B cell (primary cell): Measurements from ENCODE around the gene MTUS2. TPM values are rescaled to one million over a fixed set of nuclear protein-coding genes. Genes with fewer than 3 reads are reported as not detected.

Experiments
- ATAC-seq: fragments of 200-7000 bp; cut with Tn5 transposase; one replicate; pipeline ENCODE4 v1.10.0; 2021; ENCODE audit warnings: low read depth, mild to moderate bottlenecking, moderate number of reproducible peaks, moderate library complexity
- CTCF ChIA-PET: fragments of 350-600 bp; sonication (Branson Sonifier 250); formaldehyde crosslinking; loops from one replicate; lab custom pipeline; 2021; ENCODE audit warnings: antibody characterized with exemption, inconsistent platforms; lab: Charles Lee
- POLR2A ChIA-PET: fragments of 350-600 bp; sonication (Branson Sonifier 250); formaldehyde crosslinking; loops from one replicate; lab custom pipeline; 2021; ENCODE audit warnings: antibody characterized with exemption; lab: Charles Lee
- DNase-seq: peaks from one replicate; pipeline ENCODE4 v3.0.0; 2013
- H2AFZ ChIP-seq: 2 replicates; pipeline ENCODE4 v1.6.1; 2012; ENCODE audit warnings: mild to moderate bottlenecking, low read depth, low read length; ENCODE audit not compliant: insufficient read depth, poor library complexity, severe bottlenecking
- H3K27ac ChIP-seq, 2 donors: 1 replicate in 1 of 2; 2 replicates in 1 of 2; pipeline ENCODE4 v1.5.1; 2012 to 2013; ENCODE audit warnings: low read length in 2 of 2, mild to moderate bottlenecking in 2 of 2, moderate library complexity in 1 of 2
- H3K27me3 ChIP-seq, 4 experiments: fragments of 200-600 bp in 1 of 4; sonication (generic) in 1 of 4; replicated peaks in 1 of 4; 1 replicate in 2 of 4; 2 replicates in 2 of 4; pipeline versions ENCODE4 v1.6.1 to v1.7.0; 2013 to 2016; ENCODE audit warnings: low read length in 3 of 4, mild to moderate bottlenecking in 2 of 4, mixed read lengths in 1 of 4, moderate library complexity in 1 of 4; ENCODE audit not compliant: insufficient read depth in 4 of 4, control insufficient read depth in 3 of 4; ENCODE audit errors: control extremely low read depth in 1 of 4
- H3K36me3 ChIP-seq, 2 experiments: replicated peaks in 1 of 2; 1 replicate in 1 of 2; 2 replicates in 1 of 2; pipeline versions ENCODE4 v1.6.1 to v1.7.1; 2013; ENCODE audit warnings: low read length in 1 of 2; ENCODE audit not compliant: insufficient read depth in 2 of 2, control insufficient read depth in 1 of 2; ENCODE audit errors: control extremely low read depth in 1 of 2, extremely low read depth in 1 of 2
- H3K4me1 ChIP-seq, 2 donors: fragments of 200-600 bp in 1 of 2; sonication (generic) in 1 of 2; 1 replicate in 1 of 2; 2 replicates in 1 of 2; pipeline versions ENCODE4 v1.5.1 to v1.6.1; 2013 to 2017; ENCODE audit warnings: low read length in 2 of 2; ENCODE audit not compliant: control insufficient read depth in 2 of 2, insufficient read depth in 2 of 2
- H3K4me2 ChIP-seq: replicated peaks from 2 replicates; pipeline ENCODE3; 2012; ENCODE audit warnings: mild to moderate bottlenecking, low read depth, low read length; ENCODE audit not compliant: poor library complexity, severe bottlenecking
- H3K4me3 ChIP-seq, 5 experiments: fragments of 200-600 bp in 1 of 5; sonication (generic) in 1 of 5; 1 replicate in 3 of 5; 2 replicates in 2 of 5; pipeline versions ENCODE4 v1.5.1 to v1.7.0; 2011 to 2016; ENCODE audit warnings: low read length in 4 of 5, mild to moderate bottlenecking in 4 of 5, low read depth in 2 of 5, control low read depth in 1 of 5, moderate library complexity in 1 of 5; ENCODE audit not compliant: insufficient read depth in 1 of 5; ENCODE audit errors: control extremely low read depth in 1 of 5, extremely low read depth in 1 of 5
- H3K79me2 ChIP-seq: fragments of 200-600 bp; sonication (generic); one replicate; pipeline ENCODE4 v1.6.0; 2016; ENCODE audit warnings: low read length; ENCODE audit not compliant: control insufficient read depth, insufficient read depth
- H3K9ac ChIP-seq: fragments of 200-600 bp; sonication (generic); 2 replicates; pipeline ENCODE4 v1.6.1; 2017; ENCODE audit warnings: mild to moderate bottlenecking, low read length, moderate library complexity
- H3K9me3 ChIP-seq, 3 donors: one replicate each; pipeline versions ENCODE4 v1.6.1 to v1.7.1; 2013; ENCODE audit warnings: low read length in 2 of 3; ENCODE audit not compliant: control insufficient read depth in 2 of 3, insufficient read depth in 1 of 3; ENCODE audit errors: control extremely low read depth in 1 of 3
- H4K20me1 ChIP-seq: 2 replicates; pipeline ENCODE4 v1.6.0; 2012; ENCODE audit warnings: mild to moderate bottlenecking, low read length; ENCODE audit not compliant: insufficient read depth, control insufficient read depth, poor library complexity, severe bottlenecking
- H3K27ac Mint-ChIP-seq: one replicate; pipeline ENCODE4 v1.8.0; 2021; ENCODE audit warnings: mixed read lengths
- H3K27me3 Mint-ChIP-seq: one replicate; pipeline ENCODE4 v1.8.0; 2021; ENCODE audit warnings: mixed read lengths
- H3K4me1 Mint-ChIP-seq: one replicate; pipeline ENCODE4 v1.8.0; 2021; ENCODE audit warnings: mixed read lengths
- H3K4me3 Mint-ChIP-seq: one replicate; pipeline ENCODE4 v1.8.0; 2021; ENCODE audit warnings: mixed read lengths
- H3K9me3 Mint-ChIP-seq: one replicate; pipeline ENCODE4 v1.8.0; 2022; ENCODE audit warnings: mixed read lengths; ENCODE audit not compliant: insufficient read depth
- EZH2 ChIP-seq: IDR thresholded peaks from 2 replicates; pipeline ENCODE4 v1.6.1; 2012; ENCODE audit warnings: borderline replicate concordance, low read depth, mild to moderate bottlenecking, moderate library complexity, low read length; ENCODE audit not compliant: insufficient read depth, poor library complexity, severe bottlenecking
- WGBS: methylation state at CpG from one replicate; pipeline ENCODE4 v1.1.5; 2013; ENCODE audit warnings: missing lambda C conversion rate; ENCODE audit not compliant: insufficient coverage; 5-methylcytosine and 5-hydroxymethylcytosine counted together
- intact Hi-C: fragments of 100-400 bp; cut with micrococcal nuclease; formaldehyde crosslinking; loops from one replicate; pipeline ENCODE4 v1.10.0; 2022
- polyA plus RNA-seq: library from polyadenylated mRNA; depleted of rRNA; stranded (reverse); fragments of >200 nt; gene quantifications from 2 replicates; pipeline ENCODE4 v1.2.3, GENCODE V29; 2012
- total RNA-seq, 2 donors: library from RNA; stranded (reverse); fragments of 120-200 nt in 1 of 2; gene quantifications; 1 replicate in 1 of 2; 2 replicates in 1 of 2; pipeline versions ENCODE4 v1.2.3 to v1.2.4, GENCODE V29; 2013 to 2022
- TF ChIP-seq, protein P1 (sequence below): fragments of 200-600 bp; IDR thresholded peaks from one replicate; pipeline ENCODE4 v1.8.0; 2022; ENCODE audit warnings: antibody characterized with exemption, mild to moderate bottlenecking

MTUS2 gene
- total and polyA plus RNA-seq, 2 donors (not counting 1 experiment from before 2014, with no cell fraction given), result 0.12 TPM; not detected in 1

- Histone ChIP-seq H3K4me3 (no peak overlapping the region), H4K20me1 (no peaks in the 10 kb centered on the region), H3K27ac (no peak overlapping the region), H2AFZ (no peak overlapping the region), H3K27me3 (peaks cover 0 to 4% (median 1%) of the 10 kb centered on the region in 4 experiments), H3K4me1 (peaks cover 10 to 19% of the 10 kb centered on the region in 2 donors), H3K9ac (no peak overlapping the region), H3K79me2 (no peaks in the 10 kb centered on the region), H3K9me3 (no peaks in the 10 kb centered on the region), H3K36me3 (no peaks in the 10 kb centered on the region), H3K4me2 (no peak overlapping the region)
- H3K4me3 Mint-ChIP-seq, result no peak overlapping the region
- WGBS, result 95% methylated on average over 23 of the region's 25 CpGs
- POLR2A ChIA-PET, result no interaction called here
- no peak overlapping the region for H3K27ac Mint-ChIP-seq
- H3K27me3 Mint-ChIP-seq, result peaks cover 23% of the 10 kb centered on the region
- H3K4me1 Mint-ChIP-seq, result peaks cover 14% of the 10 kb centered on the region
- intact Hi-C loops, result no loop called here
- H3K9me3 Mint-ChIP-seq, result no peaks in the 10 kb centered on the region
- CTCF ChIA-PET, result interaction anchor here (0.7 to 4.9 kb wide), 3 partner anchors 9 to 28 kb away, joined by 4 to 17 read pairs (median 4); no protein-coding TSS in a partner anchor
- no peak for DNase-seq
- no peak for TF ChIP-seq EZH2
- TF ChIP-seq, protein P1, sequence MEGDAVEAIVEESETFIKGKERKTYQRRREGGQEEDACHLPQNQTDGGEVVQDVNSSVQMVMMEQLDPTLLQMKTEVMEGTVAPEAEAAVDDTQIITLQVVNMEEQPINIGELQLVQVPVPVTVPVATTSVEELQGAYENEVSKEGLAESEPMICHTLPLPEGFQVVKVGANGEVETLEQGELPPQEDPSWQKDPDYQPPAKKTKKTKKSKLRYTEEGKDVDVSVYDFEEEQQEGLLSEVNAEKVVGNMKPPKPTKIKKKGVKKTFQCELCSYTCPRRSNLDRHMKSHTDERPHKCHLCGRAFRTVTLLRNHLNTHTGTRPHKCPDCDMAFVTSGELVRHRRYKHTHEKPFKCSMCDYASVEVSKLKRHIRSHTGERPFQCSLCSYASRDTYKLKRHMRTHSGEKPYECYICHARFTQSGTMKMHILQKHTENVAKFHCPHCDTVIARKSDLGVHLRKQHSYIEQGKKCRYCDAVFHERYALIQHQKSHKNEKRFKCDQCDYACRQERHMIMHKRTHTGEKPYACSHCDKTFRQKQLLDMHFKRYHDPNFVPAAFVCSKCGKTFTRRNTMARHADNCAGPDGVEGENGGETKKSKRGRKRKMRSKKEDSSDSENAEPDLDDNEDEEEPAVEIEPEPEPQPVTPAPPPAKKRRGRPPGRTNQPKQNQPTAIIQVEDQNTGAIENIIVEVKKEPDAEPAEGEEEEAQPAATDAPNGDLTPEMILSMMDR, result no peak
- no peak for ATAC-seq
These were observed 659.8 kb downstream of the MTUS2 start for GRCh38 chr13:29479716-29480492.

DNA sequence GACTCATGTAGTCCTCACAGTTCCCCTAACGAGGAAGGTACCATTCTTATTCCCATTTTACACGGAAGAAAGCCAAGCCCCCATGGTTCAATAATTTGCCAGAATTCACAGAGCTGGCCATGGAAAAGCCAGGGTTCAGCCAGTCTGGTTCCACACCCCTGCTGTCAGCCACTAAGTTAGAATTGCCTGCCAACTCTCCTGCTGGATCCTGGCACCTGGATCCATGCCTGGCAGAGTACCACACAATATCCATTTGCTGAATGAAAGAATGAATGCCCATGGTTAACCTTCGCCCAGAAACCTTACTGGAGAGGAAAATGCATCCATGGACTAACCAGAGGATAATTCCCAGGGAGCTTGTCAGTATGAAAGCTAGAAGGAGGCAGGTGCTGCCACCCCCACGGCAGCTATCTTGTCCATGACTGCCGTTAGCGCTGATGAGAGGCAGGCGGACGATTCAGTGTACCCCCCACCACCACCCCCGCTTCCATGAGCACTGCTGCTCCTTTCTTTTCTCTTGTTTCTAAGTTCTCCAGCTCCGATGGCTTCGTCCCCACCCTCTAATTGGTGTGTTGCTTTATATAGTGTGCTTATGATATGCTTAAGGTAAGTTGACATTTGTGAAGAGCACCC, 660.9 kb downstream of the MTUS2 start:
- POLR2A ChIA-PET, result no interaction called here
- peaks cover 14% of the 10 kb centered on the region for H3K4me1 Mint-ChIP-seq
- no peak overlapping the region for H3K4me2 ChIP-seq
- no peaks in the 10 kb centered on the region for H3K9me3 Mint-ChIP-seq
- H3K27ac Mint-ChIP-seq, result no peak overlapping the region
- H3K4me1 ChIP-seq, result peaks cover 10 to 19% of the 10 kb centered on the region in 2 donors
- H3K27me3 ChIP-seq, result peaks cover 0 to 4% (median 1%) of the 10 kb centered on the region in 4 experiments
- no peaks in the 10 kb centered on the region for H3K79me2 ChIP-seq
- H3K9me3 ChIP-seq, result no peaks in the 10 kb centered on the region
- no peaks in the 10 kb centered on the region for H4K20me1 ChIP-seq
- ATAC-seq (no peak), DNase-seq (no peak)
- WGBS, result 52% methylated on average over 3 of the region's 11 CpGs
- H3K27ac ChIP-seq, result no peak overlapping the region
- H2AFZ ChIP-seq, result no peak overlapping the region
- H3K27me3 Mint-ChIP-seq, result peaks cover 23% of the 10 kb centered on the region
- H3K9ac ChIP-seq, result no peak overlapping the region
- no peak overlapping the region for H3K4me3 ChIP-seq
- TF ChIP-seq EZH2, result no peak
- TF ChIP-seq, protein P1, result no peak
- no peaks in the 10 kb centered on the region for H3K36me3 ChIP-seq
- intact Hi-C loops, result no loop called here
- no peak overlapping the region for H3K4me3 Mint-ChIP-seq
- CTCF ChIA-PET, result interaction anchor here (1.4 to 4.9 kb wide), 2 partner anchors 10 to 27 kb away, joined by 4 to 17 read pairs; no protein-coding TSS in a partner anchor
